ENCODE measurements around the gene RABGAP1L.

GRCh38 chr1:174262349-174263241, 103.3 kb downstream of the RABGAP1L start:
- TF ChIP-seq TAF1 (IDR thresholded peaks at IDR 0.05; ENCODE audit: borderline replicate concordance, low read depth, low read length) (no peak), POLR2AphosphoS5 (IDR thresholded peaks at IDR 0.05; ENCODE audit: low read depth, low read length) (no peak)

All from GM12892 (cell line).